HepG2 (cell line): Measurements from ENCODE around the gene SLCO3A1. TPM values are rescaled to one million over a fixed set of nuclear protein-coding genes. Genes with fewer than 3 reads are reported as not detected.

ENCODE experiments used
- ASH2L ChIP-seq: fragments of 300-600, 200-600 bp; sonication (generic); IDR thresholded peaks from 2 replicates; pipeline ENCODE4 v1.7.0; 2017; ENCODE audit warnings: low read depth, mild to moderate bottlenecking, moderate library complexity, mixed read lengths, low read length; ENCODE audit not compliant: insufficient read length
- CCDC6 ChIP-seq: sonication (generic); formaldehyde crosslinking; IDR thresholded peaks from 2 replicates; pipeline ENCODE4 v1.8.1; 2022; ENCODE audit warnings: mild to moderate bottlenecking, missing genetic modification reagents, moderate library complexity
- HMGXB3 ChIP-seq: sonication (generic); formaldehyde crosslinking; IDR thresholded peaks from 2 replicates; pipeline ENCODE4 v1.4.0; 2020; ENCODE audit warnings: missing genetic modification reagents, borderline replicate concordance
- NBN ChIP-seq: fragments of 450-650 bp; conservative IDR thresholded peaks from 2 replicates; pipeline ENCODE4 v1.6.1; 2017
- REPIN1 ChIP-seq: sonication (generic); formaldehyde crosslinking; IDR thresholded peaks from 2 replicates; pipeline ENCODE4 v1.8.0; 2022; ENCODE audit warnings: missing genetic modification reagents, low read depth, mild to moderate bottlenecking, borderline replicate concordance
- TMF1 ChIP-seq: sonication (generic); formaldehyde crosslinking; IDR thresholded peaks from 2 replicates; pipeline ENCODE4 v1.8.1; 2022; ENCODE audit warnings: low read depth, missing genetic modification reagents
- ZFP90 ChIP-seq: sonication (generic); formaldehyde crosslinking; IDR thresholded peaks from 2 replicates; pipeline ENCODE4 v1.8.0; 2022; ENCODE audit warnings: missing genetic modification reagents, mild to moderate bottlenecking, inconsistent platforms, borderline replicate concordance
- ZFX ChIP-seq: sonication (generic); formaldehyde crosslinking; IDR thresholded peaks from 2 replicates; pipeline ENCODE4 v1.4.0; 2020; ENCODE audit warnings: mild to moderate bottlenecking, low read depth, missing genetic modification reagents, moderate library complexity
- ZNF136 ChIP-seq: sonication (generic); formaldehyde crosslinking; IDR thresholded peaks from 2 replicates; pipeline ENCODE4 v1.8.1; 2022; ENCODE audit warnings: low read depth, mild to moderate bottlenecking, moderate library complexity, missing genetic modification reagents
- ZNF230 ChIP-seq: sonication (generic); formaldehyde crosslinking; IDR thresholded peaks from 2 replicates; pipeline ENCODE4 v1.4.0; 2020; ENCODE audit warnings: mild to moderate bottlenecking, missing genetic modification reagents
- ZNF34 ChIP-seq: sonication (generic); formaldehyde crosslinking; IDR thresholded peaks from 2 replicates; pipeline ENCODE4 v1.4.0; 2020; ENCODE audit warnings: mild to moderate bottlenecking, missing genetic modification reagents, borderline replicate concordance
- ZNF570 ChIP-seq: sonication (generic); formaldehyde crosslinking; IDR thresholded peaks from 2 replicates; pipeline ENCODE4 v1.4.0; 2020; ENCODE audit warnings: mild to moderate bottlenecking, missing genetic modification reagents, borderline replicate concordance
- ZNF772 ChIP-seq: sonication (generic); formaldehyde crosslinking; IDR thresholded peaks from 2 replicates; pipeline ENCODE4 v1.5.0; 2020; ENCODE audit warnings: mild to moderate bottlenecking, missing genetic modification reagents
- polyA plus RNA-seq, 8 experiments: library from polyadenylated mRNA; depleted of rRNA in 3 of 8; stranded (reverse) in 7 of 8; unstranded in 1 of 8; fragments of >200 nt; fragmentation: Illumina TruSeq in 4 of 8; extraction: Trizol in 4 of 8; gene quantifications; 2 replicates each; pipeline versions ENCODE4 v1.2.1 to v1.2.3, GENCODE V29; 2011 to 2016; ENCODE audit warnings: low read depth in 4 of 8, missing spikeins in 1 of 8, mixed read lengths in 1 of 8; ENCODE audit not compliant: insufficient read depth in 1 of 8
- total RNA-seq, 5 experiments: library from RNA; depleted of rRNA; stranded (reverse); fragments of >200 nt; fragmentation: Illumina TruSeq; extraction: Trizol; gene quantifications; 2 replicates each; pipeline ENCODE4 v1.2.3, GENCODE V29; 2016; ENCODE audit warnings: low read depth in 1 of 5
- TF ChIP-seq, protein P1 (sequence below): sonication (generic); formaldehyde crosslinking; IDR thresholded peaks from 2 replicates; pipeline ENCODE4 v1.8.0; 2022; ENCODE audit warnings: low read depth, missing genetic modification reagents
- TF ChIP-seq, protein P2 (sequence below): sonication (generic); formaldehyde crosslinking; IDR thresholded peaks from 2 replicates; pipeline ENCODE4 v1.5.0; 2020; ENCODE audit warnings: missing genetic modification reagents
- TF ChIP-seq, protein P3 (sequence below): sonication (generic); formaldehyde crosslinking; IDR thresholded peaks from 2 replicates; pipeline ENCODE4 v1.4.0; 2020; ENCODE audit warnings: missing genetic modification reagents, borderline replicate concordance
- TF ChIP-seq, protein P4 (sequence below): IDR thresholded peaks from 2 replicates; pipeline ENCODE4 v1.6.1; 2018; ENCODE audit warnings: missing genetic modification reagents, mild to moderate bottlenecking, missing compliant biosample characterization

The SLCO3A1 gene
- total and polyA plus RNA-seq, 2 of the 13 experiments (the other 11 are each of a cell fraction or from before 2014, with no cell fraction given) = 0.02 TPM; not detected in 1

DNA sequence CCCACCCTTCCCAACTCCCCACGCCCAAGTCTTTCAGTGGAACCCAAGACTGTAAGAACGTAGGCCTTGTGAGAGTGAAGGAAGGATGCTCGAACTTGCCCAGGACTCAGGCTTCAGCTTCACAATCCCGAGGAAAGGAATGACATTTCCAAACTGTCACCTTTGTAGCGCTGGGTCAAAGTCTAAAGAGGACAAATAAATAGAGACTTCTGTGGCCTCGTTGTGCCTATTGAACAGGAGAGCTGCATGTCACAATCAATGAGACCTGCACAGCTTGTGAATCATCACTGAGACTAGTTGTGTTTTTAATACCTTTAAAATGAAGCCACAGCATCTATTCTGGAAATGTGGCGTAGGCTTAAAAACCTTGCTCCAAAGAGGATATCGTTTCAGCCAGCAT is 317.4 kb downstream of the SLCO3A1 start (continued):
- TF ChIP-seq ZNF570 (CRISPR knock-in tag) (no peak), ASH2L (peak; percentile 30), REPIN1 (CRISPR knock-in tag) (peak; percentile 52; the same call in 1 of the 2 replicates), TMF1 (CRISPR knock-in tag) (no peak), ZNF230 (CRISPR knock-in tag) (no peak), ZFX (CRISPR knock-in tag) (no peak), ZNF136 (CRISPR knock-in tag) (no peak), ZNF772 (CRISPR knock-in tag) (no peak), NBN (no peak), ZNF34 (CRISPR knock-in tag) (no peak), HMGXB3 (CRISPR knock-in tag) (no peak), ZFP90 (CRISPR knock-in tag) (no peak), CCDC6 (CRISPR knock-in tag) (no peak)
- TF ChIP-seq, protein P1, sequence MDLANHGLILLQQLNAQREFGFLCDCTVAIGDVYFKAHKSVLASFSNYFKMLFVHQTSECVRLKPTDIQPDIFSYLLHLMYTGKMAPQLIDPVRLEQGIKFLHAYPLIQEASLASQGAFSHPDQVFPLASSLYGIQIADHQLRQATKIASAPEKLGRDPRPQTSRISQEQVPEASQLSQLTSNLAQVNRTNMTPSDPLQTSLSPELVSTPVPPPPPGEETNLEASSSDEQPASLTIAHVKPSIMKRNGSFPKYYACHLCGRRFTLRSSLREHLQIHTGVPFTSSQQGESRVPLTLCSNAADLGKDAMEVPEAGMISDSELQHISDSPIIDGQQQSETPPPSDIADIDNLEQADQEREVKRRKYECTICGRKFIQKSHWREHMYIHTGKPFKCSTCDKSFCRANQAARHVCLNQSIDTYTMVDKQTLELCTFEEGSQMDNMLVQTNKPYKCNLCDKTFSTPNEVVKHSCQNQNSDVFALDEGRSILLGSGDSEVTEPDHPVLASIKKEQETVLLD (CRISPR knock-in tag) = no peak
- TF ChIP-seq, protein P2, sequence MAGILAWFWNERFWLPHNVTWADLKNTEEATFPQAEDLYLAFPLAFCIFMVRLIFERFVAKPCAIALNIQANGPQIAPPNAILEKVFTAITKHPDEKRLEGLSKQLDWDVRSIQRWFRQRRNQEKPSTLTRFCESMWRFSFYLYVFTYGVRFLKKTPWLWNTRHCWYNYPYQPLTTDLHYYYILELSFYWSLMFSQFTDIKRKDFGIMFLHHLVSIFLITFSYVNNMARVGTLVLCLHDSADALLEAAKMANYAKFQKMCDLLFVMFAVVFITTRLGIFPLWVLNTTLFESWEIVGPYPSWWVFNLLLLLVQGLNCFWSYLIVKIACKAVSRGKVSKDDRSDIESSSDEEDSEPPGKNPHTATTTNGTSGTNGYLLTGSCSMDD (CRISPR knock-in tag) = no peak
- TF ChIP-seq, protein P3, sequence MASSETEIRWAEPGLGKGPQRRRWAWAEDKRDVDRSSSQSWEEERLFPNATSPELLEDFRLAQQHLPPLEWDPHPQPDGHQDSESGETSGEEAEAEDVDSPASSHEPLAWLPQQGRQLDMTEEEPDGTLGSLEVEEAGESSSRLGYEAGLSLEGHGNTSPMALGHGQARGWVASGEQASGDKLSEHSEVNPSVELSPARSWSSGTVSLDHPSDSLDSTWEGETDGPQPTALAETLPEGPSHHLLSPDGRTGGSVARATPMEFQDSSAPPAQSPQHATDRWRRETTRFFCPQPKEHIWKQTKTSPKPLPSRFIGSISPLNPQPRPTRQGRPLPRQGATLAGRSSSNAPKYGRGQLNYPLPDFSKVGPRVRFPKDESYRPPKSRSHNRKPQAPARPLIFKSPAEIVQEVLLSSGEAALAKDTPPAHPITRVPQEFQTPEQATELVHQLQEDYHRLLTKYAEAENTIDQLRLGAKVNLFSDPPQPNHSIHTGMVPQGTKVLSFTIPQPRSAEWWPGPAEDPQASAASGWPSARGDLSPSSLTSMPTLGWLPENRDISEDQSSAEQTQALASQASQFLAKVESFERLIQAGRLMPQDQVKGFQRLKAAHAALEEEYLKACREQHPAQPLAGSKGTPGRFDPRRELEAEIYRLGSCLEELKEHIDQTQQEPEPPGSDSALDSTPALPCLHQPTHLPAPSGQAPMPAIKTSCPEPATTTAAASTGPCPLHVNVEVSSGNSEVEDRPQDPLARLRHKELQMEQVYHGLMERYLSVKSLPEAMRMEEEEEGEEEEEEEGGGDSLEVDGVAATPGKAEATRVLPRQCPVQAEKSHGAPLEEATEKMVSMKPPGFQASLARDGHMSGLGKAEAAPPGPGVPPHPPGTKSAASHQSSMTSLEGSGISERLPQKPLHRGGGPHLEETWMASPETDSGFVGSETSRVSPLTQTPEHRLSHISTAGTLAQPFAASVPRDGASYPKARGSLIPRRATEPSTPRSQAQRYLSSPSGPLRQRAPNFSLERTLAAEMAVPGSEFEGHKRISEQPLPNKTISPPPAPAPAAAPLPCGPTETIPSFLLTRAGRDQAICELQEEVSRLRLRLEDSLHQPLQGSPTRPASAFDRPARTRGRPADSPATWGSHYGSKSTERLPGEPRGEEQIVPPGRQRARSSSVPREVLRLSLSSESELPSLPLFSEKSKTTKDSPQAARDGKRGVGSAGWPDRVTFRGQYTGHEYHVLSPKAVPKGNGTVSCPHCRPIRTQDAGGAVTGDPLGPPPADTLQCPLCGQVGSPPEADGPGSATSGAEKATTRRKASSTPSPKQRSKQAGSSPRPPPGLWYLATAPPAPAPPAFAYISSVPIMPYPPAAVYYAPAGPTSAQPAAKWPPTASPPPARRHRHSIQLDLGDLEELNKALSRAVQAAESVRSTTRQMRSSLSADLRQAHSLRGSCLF (CRISPR knock-in tag) = no peak
- TF ChIP-seq, protein P4, sequence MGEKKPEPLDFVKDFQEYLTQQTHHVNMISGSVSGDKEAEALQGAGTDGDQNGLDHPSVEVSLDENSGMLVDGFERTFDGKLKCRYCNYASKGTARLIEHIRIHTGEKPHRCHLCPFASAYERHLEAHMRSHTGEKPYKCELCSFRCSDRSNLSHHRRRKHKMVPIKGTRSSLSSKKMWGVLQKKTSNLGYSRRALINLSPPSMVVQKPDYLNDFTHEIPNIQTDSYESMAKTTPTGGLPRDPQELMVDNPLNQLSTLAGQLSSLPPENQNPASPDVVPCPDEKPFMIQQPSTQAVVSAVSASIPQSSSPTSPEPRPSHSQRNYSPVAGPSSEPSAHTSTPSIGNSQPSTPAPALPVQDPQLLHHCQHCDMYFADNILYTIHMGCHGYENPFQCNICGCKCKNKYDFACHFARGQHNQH = no peak
